Measurements from ENCODE around the gene PADI3.
"Not testable (repeated sequence)": the region's sequence is repeated elsewhere in the genome, so short reads cannot be mapped to it uniquely, and the experiment has no call there.

The PADI3 gene

DNA sequence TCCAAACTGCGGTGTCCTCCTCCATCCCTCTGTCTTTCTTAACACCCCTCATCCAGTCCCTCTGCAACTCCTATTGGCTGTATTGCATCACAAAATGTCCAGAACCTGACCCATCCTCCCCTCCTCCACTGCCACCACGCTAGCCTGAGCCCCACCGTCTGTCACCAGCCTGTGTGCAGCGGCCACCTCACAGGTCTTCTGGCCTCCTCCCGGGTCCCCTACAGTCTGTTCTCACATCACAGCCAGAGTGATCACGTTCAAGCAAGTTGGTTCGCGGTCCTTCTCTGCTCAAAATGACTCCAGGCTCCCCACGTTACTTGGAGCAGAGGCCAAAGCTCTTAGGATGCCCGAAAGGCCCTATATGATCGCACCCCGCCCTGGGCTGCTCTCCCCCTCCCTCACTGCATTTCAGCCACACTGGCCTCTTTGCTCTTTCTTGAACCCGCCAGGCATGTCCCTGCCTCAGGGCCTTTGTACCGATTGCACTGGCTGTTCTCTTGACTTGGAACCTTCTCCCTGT, 56.7 kb downstream of the PADI3 start:
- DNase-seq: no peak

DNA sequence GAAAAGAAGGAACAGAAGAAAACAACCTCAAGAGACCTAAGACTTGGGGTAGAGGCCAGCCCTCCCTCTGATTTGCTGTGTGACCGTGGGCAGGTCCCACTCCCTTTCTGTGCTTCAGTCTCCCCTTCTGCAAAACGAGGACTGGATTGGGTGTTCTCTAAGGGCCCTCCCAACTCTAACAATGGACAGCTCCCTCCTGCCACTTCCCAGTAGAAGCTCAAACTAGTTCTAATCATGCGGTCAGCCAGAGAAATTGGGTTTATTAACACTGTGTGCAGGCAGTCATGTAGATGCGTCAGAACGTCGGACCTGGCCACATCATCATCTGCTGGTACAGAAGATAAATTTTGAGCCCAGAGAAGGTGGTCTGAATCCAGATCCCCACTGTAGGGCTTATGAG, 57.5 kb downstream of the PADI3 start:
- DNase-seq: no peak

DNA sequence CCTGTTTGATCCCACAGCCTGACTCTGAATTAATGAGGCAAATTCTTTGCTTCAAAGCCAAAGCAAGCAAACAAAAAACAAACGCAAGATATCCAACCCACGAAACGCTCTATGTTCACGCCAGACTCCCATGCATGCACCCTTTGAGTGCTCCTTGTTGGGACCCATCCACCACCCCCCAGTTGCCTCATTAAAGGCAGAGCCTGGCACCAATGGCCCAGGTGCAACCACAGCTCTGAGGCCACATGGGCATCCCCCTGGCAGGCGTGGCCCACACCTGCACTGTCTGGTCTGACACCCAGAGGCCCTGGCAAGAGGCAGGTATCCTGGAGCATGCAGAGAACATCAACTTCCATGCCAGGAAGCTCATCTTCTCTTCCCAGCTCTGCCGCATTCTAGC, 58.0 kb downstream of the PADI3 start:
- no peak for DNase-seq

DNA sequence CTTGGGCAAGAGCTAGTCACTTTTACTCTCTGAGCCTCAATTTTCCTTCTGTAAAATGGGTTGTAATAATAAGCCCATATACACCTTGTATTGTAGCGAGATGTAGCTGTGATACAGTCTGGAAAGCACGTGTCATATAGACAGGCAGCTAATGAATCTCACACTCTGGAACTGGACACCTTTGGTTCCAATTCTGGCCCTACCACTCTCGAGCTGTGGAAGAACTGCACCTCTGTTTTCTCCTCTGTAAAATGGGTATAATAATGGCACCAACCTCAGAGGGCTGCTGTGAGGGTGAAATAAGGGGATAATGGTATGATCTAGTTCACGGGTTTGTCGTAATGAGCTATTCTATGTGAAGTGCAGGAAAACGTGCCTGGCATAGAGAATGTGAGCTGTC, 58.4 kb downstream of the PADI3 start:
- no peak for DNase-seq

DNA sequence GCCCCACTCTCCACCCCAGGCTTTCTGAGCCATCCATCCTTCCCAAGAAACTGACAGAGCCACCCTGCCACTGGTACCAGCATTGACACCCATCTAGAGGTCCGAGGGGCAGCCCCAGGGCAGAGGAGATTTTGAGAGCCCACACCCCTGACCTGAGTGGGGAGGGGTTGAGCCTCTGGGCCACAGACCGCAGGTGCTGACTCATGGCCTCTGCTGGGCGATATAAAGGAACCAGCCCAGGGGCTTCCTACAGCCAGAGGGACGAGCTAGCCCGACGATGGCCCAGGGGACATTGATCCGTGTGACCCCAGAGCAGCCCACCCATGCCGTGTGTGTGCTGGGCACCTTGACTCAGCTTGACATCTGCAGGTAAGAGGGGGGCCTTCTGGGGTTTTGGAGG, 59.0 kb downstream of the PADI3 start, which contains the start of gene PADI4:
Gene PADI4, plus strand, starts transcription at position 252 of the 400 bp plus-strand sequence. Its CDS starts 26 bp downstream, at position 278.
- DNase-seq: no peak

DNA sequence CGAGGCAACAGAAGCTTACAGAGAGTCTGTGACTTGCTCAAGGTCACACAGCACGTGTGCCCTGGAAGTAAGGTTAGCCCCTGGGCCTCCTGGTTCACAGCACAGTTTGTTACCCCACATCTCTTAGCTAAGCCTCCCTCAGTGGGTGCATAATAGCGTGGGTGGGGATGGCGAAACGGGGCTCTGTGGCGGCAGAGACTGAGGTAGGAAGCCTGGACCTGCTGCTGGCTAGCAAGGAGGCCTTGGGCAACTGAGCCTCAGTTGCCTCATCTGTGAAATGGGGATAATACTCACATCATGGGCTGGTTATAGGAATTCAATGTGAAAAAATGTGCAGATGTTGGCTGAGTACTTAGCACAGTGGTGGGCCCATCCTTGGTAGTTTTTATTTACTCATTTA, 59.7 kb downstream of the PADI3 start:
- DNase-seq: no peak

DNA sequence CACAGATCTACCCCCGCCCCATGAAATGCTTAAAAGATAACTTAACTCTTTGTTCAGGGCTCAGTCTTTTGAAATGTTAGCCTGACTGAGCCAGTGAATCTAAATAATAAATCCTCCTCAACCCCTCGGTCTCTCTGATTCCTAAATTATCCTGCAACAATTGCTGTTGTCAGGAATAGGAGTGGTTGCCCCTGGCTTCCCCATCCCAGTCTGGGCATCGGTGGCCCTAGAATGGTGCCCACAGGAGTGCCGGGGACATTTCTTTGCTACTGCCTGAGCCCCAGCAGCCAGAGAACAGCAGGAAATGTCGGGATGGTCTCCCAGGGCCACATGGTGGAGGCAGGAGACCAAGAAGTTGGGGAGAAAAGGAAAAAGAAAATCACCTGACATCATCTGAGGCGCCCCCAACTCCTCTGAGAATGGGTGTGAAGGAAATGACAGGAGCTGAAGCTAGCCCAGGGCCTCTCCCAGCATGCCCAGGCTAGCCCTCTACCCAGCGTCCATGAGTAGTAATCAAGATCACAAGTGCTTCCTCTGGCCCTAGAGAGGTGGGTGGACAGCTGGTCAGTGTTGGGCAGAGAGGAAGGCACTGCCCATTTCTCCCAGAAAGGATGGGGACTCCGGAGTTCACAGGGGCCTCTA, 60.6 kb downstream of the PADI3 start:
- DNase-seq: no peak

DNA sequence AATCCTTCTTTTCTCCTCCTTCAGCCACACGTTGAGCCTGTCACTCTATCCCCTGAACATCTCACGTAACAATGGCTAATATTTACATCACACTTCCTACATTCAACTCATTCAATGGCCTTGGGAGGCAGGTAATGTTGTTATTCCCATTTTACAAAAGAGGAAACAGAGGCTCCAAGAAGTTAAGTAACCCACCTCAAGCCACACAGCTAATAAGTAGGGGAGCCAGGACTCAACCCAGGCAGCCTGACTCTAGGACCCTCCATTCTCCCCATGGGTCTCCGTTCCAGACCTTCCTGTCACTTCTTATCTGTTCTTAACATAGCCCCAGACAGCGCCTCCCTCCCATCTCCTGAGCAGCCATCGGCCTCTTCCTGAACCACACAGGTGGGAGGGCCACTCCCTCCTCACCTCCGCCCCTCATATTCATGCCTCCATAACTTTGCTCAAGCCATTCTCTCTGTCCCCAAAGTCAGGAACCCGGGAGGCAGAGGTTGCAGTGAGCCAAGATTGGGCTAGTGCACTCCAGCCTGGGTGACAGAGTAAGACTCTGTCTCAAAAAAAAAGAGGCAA, 61.3 kb downstream of the PADI3 start:
- no peak for DNase-seq

DNA sequence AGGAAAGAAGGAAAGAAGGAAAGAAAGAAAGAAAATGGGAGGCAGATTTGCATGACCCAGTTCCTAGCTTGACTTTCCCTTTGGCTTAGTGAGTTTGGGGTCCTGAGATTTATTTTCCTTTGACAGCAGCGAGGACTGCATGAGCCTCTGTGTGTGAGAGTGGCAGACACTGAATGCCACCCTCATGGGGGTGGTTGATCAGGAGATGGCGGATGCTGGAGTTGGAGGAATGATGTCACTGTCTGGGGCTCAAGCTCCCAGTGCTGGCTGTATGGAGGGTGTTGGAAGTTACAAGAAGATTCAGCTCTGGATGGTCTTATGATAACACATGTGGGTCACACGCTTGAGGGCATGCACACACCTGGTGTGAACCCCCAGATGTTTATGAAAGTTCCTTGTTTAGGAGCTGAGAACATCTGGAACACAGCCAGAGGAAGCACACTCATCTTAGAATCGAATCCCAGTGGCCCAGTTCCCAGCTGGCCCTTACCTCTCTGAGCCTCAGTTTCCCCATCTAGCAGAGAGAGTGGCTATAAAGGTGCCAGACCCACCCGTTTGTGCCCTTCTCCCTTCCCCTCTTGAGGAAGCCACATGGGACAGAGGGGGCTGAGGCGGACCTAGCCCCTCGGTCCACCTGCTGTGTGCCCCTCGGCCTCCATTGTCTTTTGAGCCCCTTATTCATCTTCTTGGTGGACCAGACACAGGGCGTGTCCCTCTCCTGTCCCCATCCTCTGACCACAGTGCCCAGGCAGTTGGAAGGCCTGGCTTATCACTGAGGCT, 64.8 kb downstream of the PADI3 start:
- DNase-seq: no peak

DNA sequence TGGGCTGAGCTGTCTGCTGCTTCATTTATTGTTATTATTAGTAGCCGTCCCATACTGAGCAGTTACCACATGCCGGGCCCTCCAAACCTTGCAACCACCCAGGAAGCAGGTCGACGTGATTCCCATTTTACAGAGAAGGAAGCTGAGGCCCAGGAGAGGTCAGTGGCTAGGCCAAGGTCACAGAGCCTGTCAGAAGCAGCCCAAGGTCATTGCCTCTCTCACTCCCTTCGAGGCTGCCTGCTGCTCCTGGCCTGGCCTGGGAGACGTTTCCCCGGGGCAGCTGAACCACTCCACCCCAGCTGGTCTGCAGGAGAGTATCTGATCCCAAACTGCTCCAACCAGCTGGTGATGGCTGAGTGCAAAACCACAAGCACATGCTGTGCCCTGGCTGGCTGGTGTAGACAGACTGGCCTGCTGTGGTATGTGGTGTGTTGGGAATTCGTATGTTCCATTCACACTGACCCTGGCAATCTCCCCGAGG, 65.6 kb downstream of the PADI3 start:
- DNase-seq: no peak

DNA sequence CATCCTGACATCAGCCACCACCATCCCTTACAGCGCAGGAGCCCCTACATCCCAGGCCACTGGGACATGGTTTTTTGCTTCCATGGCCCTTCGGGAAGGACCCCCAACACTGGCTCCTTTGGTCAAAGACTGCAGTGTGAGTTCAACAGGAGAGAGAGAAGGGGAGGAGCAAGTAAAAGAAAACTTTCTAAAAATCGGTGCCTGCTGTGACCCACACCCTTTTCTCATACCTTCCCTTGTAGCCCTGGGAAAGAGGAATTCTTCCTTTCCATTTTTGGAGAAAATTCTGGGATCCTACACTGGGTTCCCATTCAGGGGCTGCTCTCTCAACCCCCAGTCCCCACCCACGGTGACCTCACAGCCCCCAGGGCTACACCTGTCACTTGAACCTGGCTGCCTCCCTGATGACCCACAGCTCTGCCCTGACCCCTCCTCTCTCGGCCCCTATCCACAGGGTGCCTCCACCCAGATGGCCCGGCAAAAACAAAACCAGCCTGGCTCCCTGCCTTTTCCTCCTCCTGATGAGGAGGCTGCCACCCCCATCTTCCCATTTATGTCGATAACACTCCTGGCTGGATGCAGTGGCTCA, 66.7 kb downstream of the PADI3 start:
- no peak for DNase-seq

DNA sequence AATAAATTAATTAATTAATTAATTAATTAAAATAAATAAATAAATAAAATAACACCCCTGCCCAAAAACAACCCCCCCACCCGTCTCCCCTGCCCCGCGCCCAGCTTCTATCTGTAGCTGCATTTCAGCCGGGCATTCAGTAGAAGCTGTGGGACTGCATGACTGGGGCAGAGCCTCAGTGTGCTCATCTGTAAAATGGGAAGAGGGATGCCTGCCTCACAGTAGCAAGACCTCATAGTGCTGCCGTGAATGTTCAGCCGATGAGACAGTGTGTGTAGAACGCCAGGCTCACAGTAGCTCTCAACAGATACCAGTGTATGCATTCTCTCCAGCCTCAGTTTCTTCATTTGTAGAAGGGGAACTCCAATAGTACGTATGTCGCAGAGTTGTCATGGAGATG, 67.8 kb downstream of the PADI3 start:
- DNase-seq: no peak

DNA sequence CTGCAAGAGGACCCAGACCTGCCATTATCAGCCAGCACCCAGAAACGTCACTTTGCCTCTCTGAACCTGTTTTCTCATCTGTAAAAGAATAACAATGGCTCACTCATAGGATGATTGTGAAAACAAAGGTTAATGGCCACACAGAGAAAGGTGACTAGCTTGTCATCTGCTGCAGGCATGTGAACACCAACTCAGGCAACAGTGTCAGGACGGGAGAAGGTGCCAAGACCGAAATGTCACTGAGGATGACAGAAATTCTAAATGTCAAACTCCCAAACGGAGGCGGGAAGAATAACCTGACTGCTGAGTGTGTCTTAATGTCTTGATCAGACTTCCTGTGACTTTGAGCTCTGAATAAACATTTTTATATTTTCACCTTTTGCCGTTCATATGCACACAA, 69.4 kb downstream of the PADI3 start:
- DNase-seq: no peak

DNA sequence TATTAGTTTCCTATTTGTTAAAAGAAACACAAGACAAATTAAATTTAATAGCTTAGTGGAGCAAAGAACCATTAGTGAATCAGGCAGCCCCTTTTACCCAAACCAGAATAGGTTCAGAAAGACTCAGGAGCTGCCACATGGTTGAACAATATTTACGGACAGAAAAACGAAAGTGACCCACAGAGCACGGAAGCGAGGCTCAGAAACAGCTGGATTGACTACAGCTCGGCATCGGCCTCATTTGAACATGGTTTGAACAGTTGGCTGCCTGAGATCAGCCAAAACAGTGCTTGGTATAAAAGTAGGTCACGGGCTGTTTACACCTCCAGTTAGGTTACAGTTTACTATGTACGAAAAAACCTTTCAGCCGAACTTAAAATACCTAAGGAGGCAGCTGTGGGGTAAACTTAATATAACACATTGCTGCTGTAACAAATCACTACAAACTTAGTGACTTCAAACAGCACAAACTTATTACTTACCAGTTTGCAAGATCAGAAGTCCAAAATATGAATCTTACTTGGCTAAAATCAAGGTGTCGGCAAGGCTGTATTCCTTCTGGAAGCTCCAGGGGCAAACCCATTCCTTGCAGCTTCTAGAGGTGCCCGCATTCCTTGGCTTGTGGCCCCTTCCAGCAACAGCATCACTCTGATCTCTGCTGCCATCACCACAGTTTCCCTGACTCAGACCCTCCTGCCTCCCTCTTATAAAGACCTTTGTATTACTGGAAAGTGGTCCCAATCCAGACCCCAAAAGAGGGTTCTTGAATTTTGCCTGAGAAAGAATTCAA, 70.9 kb downstream of the PADI3 start:
- no peak for DNase-seq

DNA sequence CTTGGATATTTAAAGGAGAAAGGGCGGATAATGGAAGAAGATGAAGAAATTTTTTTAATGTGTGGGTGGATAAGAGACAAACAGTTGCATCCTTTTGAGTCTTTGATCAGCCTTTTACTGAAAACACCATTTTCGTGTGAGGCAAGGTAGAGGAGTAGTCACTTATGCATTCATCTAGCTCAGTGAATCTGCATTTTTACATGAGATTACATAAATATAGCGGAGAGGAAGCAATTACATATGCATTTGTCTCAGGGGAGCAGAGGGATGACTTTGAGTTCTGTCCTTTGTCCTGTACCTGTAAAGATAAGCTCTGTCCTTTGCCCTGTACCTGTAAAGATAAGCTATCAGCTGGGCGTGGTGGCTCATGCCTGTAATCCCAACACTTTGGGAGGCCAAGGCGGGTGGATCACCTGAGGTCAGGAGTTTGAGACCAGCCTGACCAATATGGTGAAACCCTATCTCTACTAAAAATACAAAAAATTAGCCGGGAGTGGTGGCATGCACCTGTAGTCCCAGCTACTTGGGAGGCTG, 73.0 kb downstream of the PADI3 start:
- DNase-seq: not testable (repeated sequence)

DNA sequence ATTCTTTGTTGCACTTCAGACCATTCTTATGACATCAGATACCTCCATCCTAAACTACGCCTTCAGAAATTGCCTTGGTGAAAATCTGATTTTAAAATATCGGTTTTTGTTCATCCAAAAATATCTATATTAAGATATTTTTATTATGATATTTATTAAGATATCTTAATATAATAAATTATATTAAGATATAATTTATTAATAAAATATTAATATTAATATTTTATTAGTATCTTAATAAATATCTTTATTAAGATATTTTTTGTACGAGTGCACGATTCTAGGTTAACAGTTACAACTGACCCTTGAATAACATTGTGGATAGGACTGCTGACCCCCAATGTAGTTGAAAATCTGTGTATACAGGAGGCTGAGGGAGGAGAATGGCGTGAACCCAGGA, 80.0 kb downstream of the PADI3 start:
- DNase-seq: no peak

DNA sequence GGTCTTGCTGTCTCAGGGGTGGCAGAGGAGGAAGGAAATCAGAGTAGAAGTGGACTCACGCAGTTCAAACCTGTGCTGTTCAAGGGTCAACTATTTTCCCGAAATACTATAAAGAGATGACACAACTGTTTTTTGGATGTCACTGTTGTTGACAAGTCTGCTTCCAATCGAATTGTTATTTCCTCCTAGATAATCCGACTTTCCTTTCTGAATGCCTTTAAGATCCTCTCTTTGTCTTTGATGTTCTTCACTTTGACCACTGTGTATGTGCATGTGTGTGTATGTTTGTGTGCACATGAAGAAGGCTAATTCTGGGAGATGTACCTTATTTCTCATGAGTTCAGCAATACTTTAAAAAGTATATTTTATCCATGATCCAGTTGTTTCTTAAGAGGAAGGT, 80.7 kb downstream of the PADI3 start:
- no peak for DNase-seq

DNA sequence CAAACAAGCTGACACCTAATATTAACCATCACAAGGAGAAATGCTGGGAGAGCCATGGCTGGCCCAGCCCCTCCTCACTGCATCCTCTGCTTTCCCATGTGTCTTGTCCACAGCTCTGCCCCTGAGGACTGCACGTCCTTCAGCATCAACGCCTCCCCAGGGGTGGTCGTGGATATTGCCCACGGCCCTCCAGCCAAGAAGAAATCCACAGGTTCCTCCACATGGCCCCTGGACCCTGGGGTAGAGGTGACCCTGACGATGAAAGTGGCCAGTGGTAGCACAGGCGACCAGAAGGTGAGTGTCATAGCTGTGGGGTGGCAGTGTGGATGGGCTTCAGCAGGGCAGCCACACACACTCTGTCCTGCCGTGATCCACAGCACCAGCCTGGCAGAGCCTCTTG, 82.0 kb downstream of the PADI3 start:
- DNase-seq: no peak

DNA sequence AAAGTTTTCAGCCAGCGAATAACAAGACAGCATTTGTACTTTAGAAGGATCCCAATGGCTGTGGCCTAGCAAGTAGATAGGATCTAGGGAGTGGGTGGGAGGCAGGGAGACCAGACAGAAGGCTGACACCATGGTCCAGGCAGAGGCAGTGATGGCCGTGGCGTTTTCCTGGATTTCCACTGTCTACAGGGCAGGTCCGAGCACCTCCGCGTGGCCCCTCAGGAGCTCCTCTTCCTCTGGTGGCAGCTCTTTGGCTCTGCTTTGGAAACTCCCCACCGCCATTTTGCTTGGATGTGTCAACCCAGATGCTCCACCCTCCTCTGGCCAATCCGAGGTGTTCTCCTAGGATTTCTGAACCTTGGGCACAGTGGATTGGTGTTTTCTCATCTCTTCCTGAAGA, 84.2 kb downstream of the PADI3 start:
- no peak for DNase-seq

All from activated CD4-positive, alpha-beta T cell treated with anti-CD3 and anti-CD28 coated beads, Interleukin-10, Interleukin-2, amounts not matched to agents 100 ng/mL and 50 ng/mL, durations not matched to agents 16 hours and 8 hours (primary cell).